ENCODE results near the gene PFKL.
"Not testable (repeated sequence)": the region's sequence is repeated elsewhere in the genome, so short reads cannot be mapped to it uniquely, and the experiment has no call there.

The PFKL gene

GRCh38 chr21:44294391-44295162 lies 5.3 kb upstream of the PFKL start:
- no peak for DNase-seq (ENCODE audit: low read depth in 3 of 3, low spot score in 1 of 3)

DNA sequence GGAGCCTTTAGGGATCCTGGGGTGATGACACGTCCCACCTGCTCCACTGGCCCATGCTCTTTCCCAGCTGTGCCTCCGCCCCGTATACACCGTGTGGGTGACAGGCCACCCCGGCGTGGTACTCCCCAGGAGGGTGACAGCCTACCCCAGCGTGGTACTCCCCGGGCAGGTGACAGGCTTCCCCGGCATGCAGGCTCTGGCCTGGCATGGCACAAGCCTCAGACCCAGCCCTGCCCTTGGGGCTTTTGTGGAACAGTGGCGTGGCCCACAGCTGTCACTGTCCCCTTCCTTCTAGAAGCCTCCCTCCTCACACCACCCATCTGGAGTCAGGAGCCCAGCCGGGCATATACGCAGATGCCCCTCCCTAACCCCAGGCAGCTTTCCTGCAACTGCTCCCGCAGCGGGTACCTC lies 4.7 kb upstream of the PFKL start:
- no peak for DNase-seq (ENCODE audit: low read depth in 3 of 3, low spot score in 1 of 3)

GRCh38 chr21:44295646-44296045 lies 4.2 kb upstream of the PFKL start:
- DNase-seq (ENCODE audit: low read depth in 3 of 3, low spot score in 1 of 3), result no peak

DNA sequence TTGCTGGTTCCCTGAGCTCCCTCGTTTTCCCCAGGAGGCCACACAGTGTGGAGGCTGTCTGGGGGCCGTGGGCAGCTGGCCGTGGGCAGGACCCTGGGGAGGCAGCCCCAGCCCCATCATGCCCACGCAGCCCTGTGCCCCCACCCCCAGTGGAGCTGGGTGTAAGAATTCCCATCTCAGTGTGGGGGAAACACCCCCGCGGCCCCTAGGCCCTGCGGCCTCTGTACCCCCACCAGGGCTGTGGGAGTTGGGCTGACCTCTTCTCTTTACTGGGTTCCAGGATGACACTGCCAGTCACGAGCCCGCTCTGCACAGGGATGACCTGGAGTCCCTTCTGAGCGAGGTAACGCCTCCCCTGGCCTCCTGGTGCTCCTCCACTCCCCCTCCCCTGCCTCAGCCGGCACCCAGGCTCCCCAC lies 3.7 kb upstream of the PFKL start:
- no peak for DNase-seq (ENCODE audit: low read depth in 3 of 3, low spot score in 1 of 3)

DNA sequence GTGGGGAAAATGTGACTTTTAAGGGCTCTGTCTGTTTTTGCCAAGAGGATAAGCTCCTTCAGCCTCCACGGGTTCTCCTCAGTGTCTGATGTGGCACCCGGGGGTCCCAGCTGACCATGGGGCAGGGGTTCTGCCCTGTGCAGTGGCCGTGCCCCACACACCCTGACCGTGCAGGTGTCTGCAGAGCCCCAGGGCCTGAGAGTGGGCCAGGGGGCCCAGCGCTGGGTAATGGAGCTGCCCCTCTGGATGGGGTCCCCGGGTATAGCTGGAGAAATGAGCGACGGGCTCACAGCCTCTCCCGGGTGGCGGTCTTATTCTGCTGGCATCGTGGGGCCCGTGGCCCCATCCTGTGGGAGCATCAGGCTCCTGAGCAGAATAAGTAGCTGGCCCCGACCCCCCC lies 2.9 kb upstream of the PFKL start:
- no peak for DNase-seq (ENCODE audit: low read depth in 3 of 3, low spot score in 1 of 3)

GRCh38 chr21:44297525-44298290 lies 2.1 kb upstream of the PFKL start:
- peak; percentile 40 to 59 (median 54) for DNase-seq (ENCODE audit: low read depth in 3 of 3, low spot score in 1 of 3)

GRCh38 chr21:44298301-44298700 lies 1.6 kb upstream of the PFKL start:
- no peak for DNase-seq (ENCODE audit: low read depth in 3 of 3, low spot score in 1 of 3)

GRCh38 chr21:44299085-44299457 lies 782 bp upstream of the PFKL start:
- no peak for DNase-seq (ENCODE audit: low read depth in 3 of 3, low spot score in 1 of 3)

DNA sequence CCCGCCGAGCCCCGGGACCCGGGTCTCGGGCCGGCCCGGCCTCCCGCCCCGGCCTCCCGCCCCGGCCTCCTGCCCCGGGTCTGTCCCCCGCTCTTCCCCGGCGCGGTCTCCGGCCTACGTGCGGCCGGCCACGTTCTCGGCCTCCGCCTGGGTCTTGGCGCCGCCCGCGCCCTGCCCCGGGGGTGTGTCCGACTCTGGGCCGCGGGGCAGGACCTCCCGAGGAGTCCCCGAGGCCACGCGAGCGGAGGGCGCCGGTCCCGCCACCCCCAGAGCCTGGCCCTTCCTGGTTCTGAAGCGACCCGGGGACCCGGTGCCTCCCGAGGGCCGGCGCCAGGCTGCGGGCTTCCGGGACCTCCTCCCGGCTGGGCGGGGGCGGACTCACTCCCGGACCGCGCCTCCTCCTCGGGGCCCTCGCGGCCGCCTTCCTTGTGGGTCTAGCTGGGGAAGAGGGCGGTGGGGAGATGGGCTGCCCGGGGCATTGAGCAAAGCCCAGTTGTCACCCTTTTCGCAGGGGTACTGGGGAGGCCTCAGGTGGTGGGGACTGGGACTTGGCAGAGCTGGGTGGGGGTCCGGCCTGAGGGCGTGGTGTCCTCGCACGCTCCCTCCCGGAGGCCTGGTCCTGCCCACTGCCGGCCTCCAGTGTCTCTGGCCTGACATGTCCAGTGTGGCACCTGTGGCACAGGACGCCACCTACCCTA lies 558 bp downstream of the PFKL start:
- DNase-seq (ENCODE audit: low read depth in 3 of 3, low spot score in 1 of 3), result peak in 2 of 3 donors; percentile 20 to 51

- DNase-seq (ENCODE audit: low read depth in 3 of 3, low spot score in 1 of 3), result no peak
Observed at GRCh38 chr21:44301141-44301540, 1.3 kb downstream of the PFKL start.

DNA sequence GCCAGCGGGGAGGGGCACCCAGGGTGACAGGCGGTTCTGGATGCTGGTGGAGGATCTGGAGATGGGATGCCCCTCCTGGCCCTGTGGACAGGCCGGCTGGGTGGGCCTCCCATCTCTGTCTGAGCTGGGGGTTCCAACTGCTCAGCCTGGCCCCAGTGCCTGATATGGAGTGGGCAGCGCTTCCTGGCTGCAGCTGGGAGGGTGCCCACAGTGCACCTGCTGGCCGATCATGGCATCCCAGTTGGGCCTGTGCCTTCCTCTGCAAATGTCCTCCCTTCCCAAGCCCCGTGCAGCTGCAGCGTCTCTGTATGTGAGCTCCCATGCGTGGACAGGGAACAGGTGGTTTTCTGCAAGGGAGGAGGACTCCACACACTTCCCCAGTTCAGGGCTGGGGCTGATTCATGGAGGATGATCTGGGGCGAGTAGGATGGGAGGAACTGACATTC lies 2.1 kb downstream of the PFKL start:
- DNase-seq (ENCODE audit: low read depth in 3 of 3, low spot score in 1 of 3), result no peak

DNA sequence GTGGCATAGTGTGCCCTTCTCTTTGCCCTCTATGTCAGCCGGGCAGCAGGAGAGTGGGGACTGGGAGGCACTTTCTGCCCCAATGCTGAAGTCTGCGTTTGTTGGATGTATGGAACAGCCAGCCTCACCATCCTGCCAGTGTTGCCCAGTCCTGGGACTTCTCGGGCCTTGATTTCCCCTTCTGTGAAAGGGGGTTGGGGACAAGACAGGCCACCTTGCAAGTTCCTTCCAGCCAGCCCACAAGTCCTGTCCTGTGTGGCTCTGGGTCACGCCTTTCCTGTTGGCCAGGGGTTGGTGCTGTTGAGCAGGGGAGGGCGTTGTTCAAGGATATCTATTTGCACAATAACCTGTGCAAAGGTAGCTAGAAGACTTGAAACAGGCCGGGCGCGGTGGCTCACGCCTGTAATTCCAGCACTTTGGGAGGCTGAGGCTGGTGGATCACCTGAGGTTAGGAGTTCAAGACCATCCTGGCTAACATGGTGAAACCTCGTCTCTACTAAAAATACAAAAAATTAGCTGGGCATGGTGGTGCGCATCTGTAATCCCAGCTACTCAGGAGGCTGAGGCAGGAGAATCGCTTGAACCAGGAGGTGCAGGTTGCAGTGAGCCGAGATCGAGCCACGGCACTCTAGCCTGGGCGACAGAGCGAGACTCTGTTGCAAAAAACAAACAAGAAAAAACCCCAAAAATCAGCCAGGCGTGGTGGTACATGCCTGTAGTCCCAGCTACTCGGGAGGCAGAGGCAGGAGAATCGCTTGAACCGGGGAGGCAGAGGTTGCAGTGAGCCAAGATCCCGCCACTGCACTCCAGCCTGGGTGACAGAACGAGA lies 2.9 kb downstream of the PFKL start:
- DNase-seq (ENCODE audit: low read depth in 3 of 3, low spot score in 1 of 3), result not testable (repeated sequence)

- DNase-seq (ENCODE audit: low read depth in 3 of 3, low spot score in 1 of 3), result no peak
Observed at GRCh38 chr21:44303490-44303981, 3.7 kb downstream of the PFKL start.

- DNase-seq (ENCODE audit: low read depth in 3 of 3, low spot score in 1 of 3), result no peak
Observed at GRCh38 chr21:44304011-44304616, 4.3 kb downstream of the PFKL start.

DNA sequence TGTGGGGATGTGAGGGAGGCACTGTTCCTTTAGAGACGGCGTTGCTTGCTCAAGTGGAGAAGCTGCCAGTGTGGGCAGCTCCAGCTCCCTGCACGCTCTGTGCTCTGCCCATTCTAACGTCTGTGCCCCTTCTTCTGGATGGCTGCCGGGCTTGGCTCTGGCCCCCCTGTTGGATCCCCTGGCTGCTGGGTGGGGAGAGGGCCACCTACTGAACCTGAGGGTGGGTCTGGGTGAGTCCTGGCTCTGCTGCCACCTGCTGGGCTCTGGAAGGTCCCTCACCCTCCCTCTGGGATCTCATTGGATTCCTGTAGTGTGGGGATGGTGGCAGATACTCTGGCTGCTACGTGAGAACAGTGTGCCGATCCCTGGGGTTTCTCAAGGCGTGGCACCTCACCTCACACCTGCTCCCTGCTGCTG lies 5.0 kb downstream of the PFKL start:
- DNase-seq (ENCODE audit: low read depth in 3 of 3, low spot score in 1 of 3), result peak in 1 of 3 donors; percentile 27

- DNase-seq (ENCODE audit: low read depth in 3 of 3, low spot score in 1 of 3), result no peak
Observed at GRCh38 chr21:44305691-44306090, 5.8 kb downstream of the PFKL start.

- DNase-seq (ENCODE audit: low read depth in 3 of 3, low spot score in 1 of 3), result no peak
Observed at GRCh38 chr21:44306936-44307704, 7.3 kb downstream of the PFKL start.

GRCh38 chr21:44310628-44311507 lies 11.0 kb downstream of the PFKL start:
- no peak for DNase-seq (ENCODE audit: low read depth in 3 of 3, low spot score in 1 of 3)

DNA sequence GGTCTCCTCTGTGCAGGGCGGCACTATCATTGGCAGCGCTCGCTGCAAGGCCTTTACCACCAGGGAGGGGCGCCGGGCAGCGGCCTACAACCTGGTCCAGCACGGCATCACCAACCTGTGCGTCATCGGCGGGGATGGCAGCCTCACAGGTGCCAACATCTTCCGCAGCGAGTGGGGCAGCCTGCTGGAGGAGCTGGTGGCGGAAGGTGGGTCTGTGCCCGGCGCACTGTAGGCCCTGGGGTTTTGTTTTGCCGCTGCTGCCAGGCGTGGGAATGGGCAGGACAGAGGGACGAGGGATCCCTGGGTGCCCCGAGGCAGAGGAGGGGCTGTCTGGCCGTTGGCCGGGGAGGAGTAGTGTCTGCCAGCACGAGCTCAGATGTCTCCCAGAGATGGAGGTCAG lies 12.2 kb downstream of the PFKL start:
- DNase-seq (ENCODE audit: low read depth in 3 of 3, low spot score in 1 of 3), result no peak

All from stimulated activated CD4-positive, alpha-beta T cell treated with anti-CD3 and anti-CD28 coated beads, TNF-alpha, amount 100 ng/mL, for 1 hour (primary cell).